Transverse colon (tissue), 4 donors: ENCODE results near the gene RNF19B.

Source experiments
- EP300 ChIP-seq: sonication (generic); formaldehyde crosslinking; IDR thresholded peaks from one replicate; pipeline ENCODE4 v1.6.1; 2017; ENCODE audit warnings: antibody characterized with exemption, low read depth
- POLR2AphosphoS5 ChIP-seq, 3 donors: sonication (generic); formaldehyde crosslinking; IDR thresholded peaks; one replicate each; pipeline ENCODE4 v1.6.1; 2016; ENCODE audit warnings: antibody characterized with exemption in 3 of 3
- TF ChIP-seq, protein P1 (sequence below), 5 experiments: fragments of 200-600 bp in 3 of 5; fragments of 450-650 bp in 2 of 5; sonication (generic) in 3 of 5; IDR thresholded peaks; 1 replicate in 2 of 5; 2 replicates in 3 of 5; pipeline ENCODE4 v1.5.1; 2016 to 2017; ENCODE audit warnings: antibody characterized with exemption in 5 of 5, inconsistent platforms in 3 of 5, mild to moderate bottlenecking in 2 of 5, moderate library complexity in 1 of 5

DNA sequence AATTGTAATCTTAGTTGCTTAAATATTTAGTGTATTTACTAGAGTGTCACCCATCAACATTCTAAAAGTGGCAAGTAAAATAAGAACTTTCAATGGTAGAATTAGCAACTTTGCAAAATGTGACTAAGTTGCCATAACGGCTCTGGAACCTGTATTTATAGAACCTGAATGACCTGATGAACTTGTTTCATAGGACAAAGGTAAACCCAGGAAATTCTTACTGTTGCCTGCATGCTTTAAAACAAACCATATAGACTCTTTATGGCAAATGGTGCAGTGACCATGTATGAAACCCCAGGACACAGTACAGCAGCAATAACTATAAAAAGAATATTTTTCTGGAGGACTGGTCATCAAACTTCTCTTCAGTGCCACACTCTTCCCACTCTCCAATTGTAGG lies 49.2 kb upstream of the RNF19B start:
- TF ChIP-seq, protein P1, sequence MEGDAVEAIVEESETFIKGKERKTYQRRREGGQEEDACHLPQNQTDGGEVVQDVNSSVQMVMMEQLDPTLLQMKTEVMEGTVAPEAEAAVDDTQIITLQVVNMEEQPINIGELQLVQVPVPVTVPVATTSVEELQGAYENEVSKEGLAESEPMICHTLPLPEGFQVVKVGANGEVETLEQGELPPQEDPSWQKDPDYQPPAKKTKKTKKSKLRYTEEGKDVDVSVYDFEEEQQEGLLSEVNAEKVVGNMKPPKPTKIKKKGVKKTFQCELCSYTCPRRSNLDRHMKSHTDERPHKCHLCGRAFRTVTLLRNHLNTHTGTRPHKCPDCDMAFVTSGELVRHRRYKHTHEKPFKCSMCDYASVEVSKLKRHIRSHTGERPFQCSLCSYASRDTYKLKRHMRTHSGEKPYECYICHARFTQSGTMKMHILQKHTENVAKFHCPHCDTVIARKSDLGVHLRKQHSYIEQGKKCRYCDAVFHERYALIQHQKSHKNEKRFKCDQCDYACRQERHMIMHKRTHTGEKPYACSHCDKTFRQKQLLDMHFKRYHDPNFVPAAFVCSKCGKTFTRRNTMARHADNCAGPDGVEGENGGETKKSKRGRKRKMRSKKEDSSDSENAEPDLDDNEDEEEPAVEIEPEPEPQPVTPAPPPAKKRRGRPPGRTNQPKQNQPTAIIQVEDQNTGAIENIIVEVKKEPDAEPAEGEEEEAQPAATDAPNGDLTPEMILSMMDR (IDR thresholded peaks at IDR 0.05): no peak
- no peak for TF ChIP-seq POLR2AphosphoS5 (IDR thresholded peaks at IDR 0.05)
- TF ChIP-seq EP300: no peak
